Sigmoid colon (tissue), 7 donors: ENCODE results near the gene RAVER2. TPM values are rescaled to one million over a fixed set of nuclear protein-coding genes. Genes with fewer than 3 reads are reported as not detected.

Experiments
- DNase-seq: peaks from one replicate; pipeline ENCODE4 v3.0.0-alpha.2; 2019
- H3K27ac ChIP-seq, 4 donors: fragments of 200-600 bp; sonication (generic); one replicate each; pipeline ENCODE4 v1.5.1; 2016 to 2019; ENCODE audit warnings: mild to moderate bottlenecking in 1 of 4
- H3K27me3 ChIP-seq, 3 donors: fragments of 200-600 bp; sonication (generic); one replicate each; pipeline ENCODE4 v1.5.1; 2019; ENCODE audit warnings: mild to moderate bottlenecking in 1 of 3
- H3K36me3 ChIP-seq, 4 donors: fragments of 200-600 bp; sonication (generic); one replicate each; pipeline ENCODE4 v1.5.1; 2016 to 2019
- H3K4me1 ChIP-seq, 4 donors: fragments of 200-600 bp; sonication (generic); one replicate each; pipeline ENCODE4 v1.5.1; 2017 to 2019
- H3K4me3 ChIP-seq, 4 donors: fragments of 200-600 bp; sonication (generic); one replicate each; pipeline ENCODE4 v1.5.1; 2017 to 2019; ENCODE audit warnings: mild to moderate bottlenecking in 2 of 4, moderate library complexity in 1 of 4
- H3K9me3 ChIP-seq, 4 donors: fragments of 200-600 bp in 3 of 4; sonication (generic) in 3 of 4; one replicate each; pipeline versions ENCODE4 v1.5.1 to v1.6.1; 2013 to 2019
- EP300 ChIP-seq, 4 donors: sonication (generic); formaldehyde crosslinking; IDR thresholded peaks; one replicate each; pipeline ENCODE4 v1.6.1; 2017; ENCODE audit warnings: antibody characterized with exemption in 4 of 4
- POLR2A ChIP-seq, 2 donors: fragments of 450-650 bp; IDR thresholded peaks; one replicate each; pipeline ENCODE4 v1.6.1; 2016; ENCODE audit warnings: antibody characterized with exemption in 2 of 2, mild to moderate bottlenecking in 2 of 2, moderate library complexity in 2 of 2
- POLR2AphosphoS5 ChIP-seq, 4 donors: sonication (generic); formaldehyde crosslinking; IDR thresholded peaks; one replicate each; pipeline ENCODE4 v1.6.1; 2017; ENCODE audit warnings: antibody characterized with exemption in 4 of 4
- WGBS, 2 donors: extraction: QIAGEN DNeasy Blood & Tissue Kit; methylation state at CpG; one replicate each; pipeline ENCODE4 v1.1.7; 2013; 5-methylcytosine and 5-hydroxymethylcytosine counted together
- intact Hi-C: fragments of 100-400 bp; cut with DNase I; formaldehyde crosslinking; loops from one replicate; pipeline ENCODE4 v1.15.1; 2023
- polyA plus RNA-seq, 3 donors: library from polyadenylated mRNA; stranded (reverse); fragments of 200-250 nt; gene quantifications; one replicate each; pipeline ENCODE4 v1.2.3, GENCODE V29; 2013
- total RNA-seq, 4 donors: library from RNA; depleted of rRNA; stranded (reverse); fragments of >200 nt; gene quantifications; one replicate each; pipeline ENCODE4 v1.1.0, GENCODE V29; 2016
- TF ChIP-seq, protein P1 (sequence below), 4 experiments: fragments of 450-650 bp in 3 of 4; fragments of 200-600 bp in 1 of 4; IDR thresholded peaks; one replicate each; pipeline ENCODE4 v1.5.1; 2016 to 2019; ENCODE audit warnings: antibody characterized with exemption in 4 of 4, mild to moderate bottlenecking in 3 of 4, moderate library complexity in 2 of 4
- donor health status: healthy with polysubstance abuse.
- donor health status: Bipolar disorder and iron deficiency.
- donor health status: healthy.

RAVER2 gene
- total and polyA plus RNA-seq, 7 donors, result 11.9 to 48.8 (median 17.5) TPM

DNA sequence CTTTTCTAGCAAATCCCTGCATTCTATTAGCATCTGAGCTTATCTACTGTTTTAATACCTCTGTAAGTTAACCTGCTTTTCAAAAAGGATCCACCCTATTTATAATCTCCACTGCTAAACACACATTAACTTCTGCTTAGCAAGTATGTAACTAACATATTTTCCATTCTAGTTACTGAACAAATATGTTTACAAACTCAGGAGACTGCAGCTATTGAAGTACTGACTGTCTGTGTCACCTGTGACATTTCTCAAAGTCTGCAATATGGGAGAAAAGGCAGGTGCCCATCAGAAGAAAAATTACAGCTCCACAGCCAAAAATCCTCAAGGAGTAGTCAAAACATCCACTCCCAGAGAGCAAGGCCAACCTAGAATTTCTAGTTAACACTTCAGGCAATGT is 133.2 kb downstream of the RAVER2 start:
- Histone ChIP-seq H3K4me1 (peaks cover 0 to 17% (median 13%) of the 10 kb centered on the region in 4 donors), H3K4me3 (no peak overlapping the region), H3K36me3 (peaks cover 5 to 54% (median 14%) of the 10 kb centered on the region in 4 donors), H3K9me3 (no peaks in the 10 kb centered on the region), H3K27ac (no peak overlapping the region), H3K27me3 (no peaks in the 10 kb centered on the region)
- TF ChIP-seq, protein P1, sequence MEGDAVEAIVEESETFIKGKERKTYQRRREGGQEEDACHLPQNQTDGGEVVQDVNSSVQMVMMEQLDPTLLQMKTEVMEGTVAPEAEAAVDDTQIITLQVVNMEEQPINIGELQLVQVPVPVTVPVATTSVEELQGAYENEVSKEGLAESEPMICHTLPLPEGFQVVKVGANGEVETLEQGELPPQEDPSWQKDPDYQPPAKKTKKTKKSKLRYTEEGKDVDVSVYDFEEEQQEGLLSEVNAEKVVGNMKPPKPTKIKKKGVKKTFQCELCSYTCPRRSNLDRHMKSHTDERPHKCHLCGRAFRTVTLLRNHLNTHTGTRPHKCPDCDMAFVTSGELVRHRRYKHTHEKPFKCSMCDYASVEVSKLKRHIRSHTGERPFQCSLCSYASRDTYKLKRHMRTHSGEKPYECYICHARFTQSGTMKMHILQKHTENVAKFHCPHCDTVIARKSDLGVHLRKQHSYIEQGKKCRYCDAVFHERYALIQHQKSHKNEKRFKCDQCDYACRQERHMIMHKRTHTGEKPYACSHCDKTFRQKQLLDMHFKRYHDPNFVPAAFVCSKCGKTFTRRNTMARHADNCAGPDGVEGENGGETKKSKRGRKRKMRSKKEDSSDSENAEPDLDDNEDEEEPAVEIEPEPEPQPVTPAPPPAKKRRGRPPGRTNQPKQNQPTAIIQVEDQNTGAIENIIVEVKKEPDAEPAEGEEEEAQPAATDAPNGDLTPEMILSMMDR (IDR thresholded peaks at IDR 0.05), result no peak
- TF ChIP-seq POLR2A (IDR thresholded peaks at IDR 0.05) (no peak), POLR2AphosphoS5 (IDR thresholded peaks at IDR 0.05) (no peak), EP300 (IDR thresholded peaks at IDR 0.05) (no peak)
- no peak for DNase-seq
- intact Hi-C loops, result no loop called here

DNA sequence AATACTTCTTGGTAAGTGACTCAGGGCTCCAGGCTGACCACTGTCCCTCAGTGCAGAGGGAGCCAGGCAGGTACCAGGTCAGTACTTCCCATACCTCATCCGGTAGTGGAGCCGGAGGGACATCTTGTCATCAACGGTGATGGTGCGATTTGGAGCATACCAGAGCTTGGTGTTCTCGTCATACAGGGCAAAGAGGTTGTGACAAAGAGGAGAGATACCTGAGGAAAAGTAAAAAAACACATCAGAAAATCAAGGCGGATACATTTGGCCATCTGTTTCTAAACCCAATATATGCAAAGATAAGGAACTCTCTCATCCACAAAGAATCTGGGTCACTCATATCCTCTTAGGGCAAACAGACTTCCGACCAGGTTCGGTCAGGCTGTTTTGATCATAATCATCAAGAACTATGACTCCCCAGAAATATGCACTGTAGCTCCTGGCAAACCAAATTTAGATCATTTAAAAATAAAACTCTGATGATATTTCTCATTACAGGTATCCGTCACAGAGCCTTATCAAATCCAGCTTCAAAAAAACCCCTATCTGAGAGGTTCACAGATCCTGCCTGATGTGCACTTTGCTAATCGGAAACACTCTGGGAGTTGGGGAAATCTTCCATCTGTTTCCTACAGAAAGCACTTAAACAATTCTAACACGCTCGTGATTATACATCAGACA is 134.2 kb downstream of the RAVER2 start:
- Histone ChIP-seq H3K36me3 (peaks cover 0 to 56% (median 13%) of the 10 kb centered on the region in 4 donors), H3K4me3 (no peak overlapping the region), H3K27ac (no peak overlapping the region), H3K27me3 (no peaks in the 10 kb centered on the region), H3K4me1 (peaks cover 0 to 17% (median 13%) of the 10 kb centered on the region in 4 donors), H3K9me3 (no peaks in the 10 kb centered on the region)
- no peak for DNase-seq
- WGBS, 2 donors, result 90 to 93% methylated on average over 12 of the region's 12 CpGs
- TF ChIP-seq, protein P1 (IDR thresholded peaks at IDR 0.05), result no peak
- no peak for TF ChIP-seq POLR2AphosphoS5 (IDR thresholded peaks at IDR 0.05)
- TF ChIP-seq EP300 (IDR thresholded peaks at IDR 0.05), result no peak
- no peak for TF ChIP-seq POLR2A (IDR thresholded peaks at IDR 0.05)
- intact Hi-C loops, result no loop called here

DNA sequence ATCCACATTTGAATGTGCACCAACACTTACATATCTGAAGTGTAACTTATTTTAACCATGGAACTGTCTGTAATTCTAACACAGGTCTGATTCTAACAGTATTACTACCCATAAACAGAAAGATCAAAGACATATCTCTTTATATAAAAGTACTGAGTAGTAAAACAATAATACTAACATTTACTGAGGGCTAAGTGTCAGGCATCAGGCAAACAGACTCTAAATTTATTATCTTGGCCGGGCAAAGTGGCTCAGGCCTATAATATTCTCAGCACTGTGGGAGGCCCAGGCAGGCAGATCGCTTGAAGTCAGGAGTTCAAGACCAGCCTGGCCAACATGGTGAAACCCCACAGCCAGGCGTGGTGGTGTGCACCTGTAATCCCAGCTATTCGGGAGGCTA is 135.6 kb downstream of the RAVER2 start:
- H3K4me3 ChIP-seq, result no peak overlapping the region
- H3K36me3 ChIP-seq, result peaks cover 0 to 53% (median 13%) of the 10 kb centered on the region in 4 donors
- H3K27ac ChIP-seq, result no peak overlapping the region
- H3K9me3 ChIP-seq, result no peaks in the 10 kb centered on the region
- TF ChIP-seq EP300 (IDR thresholded peaks at IDR 0.05), result no peak
- TF ChIP-seq, protein P1 (IDR thresholded peaks at IDR 0.05), result no peak
- TF ChIP-seq POLR2A (IDR thresholded peaks at IDR 0.05), result no peak
- TF ChIP-seq POLR2AphosphoS5 (IDR thresholded peaks at IDR 0.05), result no peak
- no peak for DNase-seq
- H3K4me1 ChIP-seq, result peaks cover 0 to 6% (median 1%) of the 10 kb centered on the region in 4 donors
- no peaks in the 10 kb centered on the region for H3K27me3 ChIP-seq
- 50 to 82% methylated on average over 4 of the region's 4 CpGs for WGBS, 2 donors
- intact Hi-C loops, result no loop called here

DNA sequence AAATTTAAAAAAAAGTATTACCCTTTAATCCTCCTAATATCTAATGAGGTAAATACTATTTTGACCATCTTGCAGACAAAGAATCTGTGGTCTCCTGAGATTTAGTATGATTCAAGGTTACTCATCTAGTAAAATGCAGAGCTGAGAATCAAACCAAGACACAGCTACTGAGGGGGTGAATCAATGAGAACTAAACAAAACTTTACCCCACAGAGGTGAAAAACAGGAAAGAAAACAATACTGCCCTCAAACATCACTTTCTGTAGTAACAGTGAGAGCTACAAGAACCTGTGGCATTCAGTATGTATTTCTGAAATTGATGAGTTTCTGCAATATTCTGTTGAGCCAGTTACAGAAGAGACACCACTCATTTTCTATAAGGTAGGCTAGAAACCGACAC is 136.4 kb downstream of the RAVER2 start:
- Histone ChIP-seq H3K9me3 (no peaks in the 10 kb centered on the region), H3K4me1 (peaks cover 0 to 4% (median 0%) of the 10 kb centered on the region in 4 donors), H3K36me3 (peaks cover 0 to 44% (median 10%) of the 10 kb centered on the region in 4 donors), H3K4me3 (no peak overlapping the region), H3K27ac (no peak overlapping the region), H3K27me3 (no peaks in the 10 kb centered on the region)
- no peak for TF ChIP-seq EP300 (IDR thresholded peaks at IDR 0.05)
- TF ChIP-seq POLR2A (IDR thresholded peaks at IDR 0.05), result no peak
- TF ChIP-seq POLR2AphosphoS5 (IDR thresholded peaks at IDR 0.05), result no peak
- TF ChIP-seq, protein P1 (IDR thresholded peaks at IDR 0.05), result no peak
- 96% methylated on average over 1 of the region's 1 CpG for WGBS, 2 donors
- intact Hi-C loops, result no loop called here
- DNase-seq, result no peak

Other genes starting within 250 kb of the RAVER2 start
- 100 to 1,000 TPM in 3 of 4 donors, 10 to 100 TPM in 1; 99.6 to 143 (median 119) TPM for gene JAK1, start 221.5 kb downstream of the RAVER2 start, total RNA-seq
- 10 to 100 TPM; 43.8 to 58.8 (median 47.9) TPM for gene JAK1, start 221.5 kb downstream of the RAVER2 start, polyA plus RNA-seq